Measurements from ENCODE around the gene SLC16A7.

GRCh38 chr12:59624732-59625460 is 29.1 kb downstream of the SLC16A7 start:
- TF ChIP-seq CTCF (conservative IDR thresholded peaks at IDR 0.05 in 1 of 2, IDR thresholded peaks at IDR 0.05 in 1 of 2; ENCODE audit: extremely low read depth in 1 of 2, insufficient read depth in 1 of 2, low read depth in 1 of 2, low read length in 2 of 2) (no peak), EZH2 (IDR thresholded peaks at IDR 0.05; ENCODE audit: borderline replicate concordance, low read length) (no peak)

Measured in mammary epithelial cell (primary cell).